Stomach (tissue), 9 donors: ENCODE data around the gene DCC. TPM values are rescaled to one million over a fixed set of nuclear protein-coding genes. Genes with fewer than 3 reads are reported as not detected.

ENCODE experiments used
- DNase-seq, 2 donors: peaks; one replicate each; pipeline versions ENCODE4 v3.0.0 to v3.0.0-alpha.2; 2013 to 2019
- H3K27ac ChIP-seq, 5 donors: fragments of 200-600 bp in 4 of 5; sonication (generic) in 4 of 5; one replicate each; pipeline ENCODE4 v1.5.1; 2013 to 2019; ENCODE audit warnings: mild to moderate bottlenecking in 1 of 5, moderate library complexity in 1 of 5
- H3K27me3 ChIP-seq, 3 donors: fragments of 200-600 bp; sonication (generic); one replicate each; pipeline ENCODE4 v1.5.1; 2017 to 2019; ENCODE audit warnings: mixed run types in 1 of 3
- H3K36me3 ChIP-seq, 4 donors: fragments of 200-600 bp; sonication (generic); 1 replicate in 3 of 4; 2 replicates in 1 of 4; pipeline ENCODE4 v1.5.1; 2016 to 2019
- H3K4me1 ChIP-seq, 4 donors: fragments of 200-600 bp; sonication (generic); one replicate each; pipeline ENCODE4 v1.5.1; 2016 to 2019
- H3K4me3 ChIP-seq, 4 donors: fragments of 200-600 bp; sonication (generic) in 3 of 4; one replicate each; pipeline ENCODE4 v1.5.1; 2016 to 2019; ENCODE audit warnings: mild to moderate bottlenecking in 1 of 4
- H3K9me3 ChIP-seq, 4 donors: fragments of 200-600 bp; sonication (generic); one replicate each; pipeline ENCODE4 v1.5.1; 2016 to 2019
- CTCF ChIP-seq, 7 experiments: fragments of 450-650 bp in 4 of 7; fragments of 200-600 bp in 3 of 7; sonication (generic) in 3 of 7; IDR thresholded peaks; one replicate each; pipeline ENCODE4 v1.5.1; 2016 to 2019; ENCODE audit warnings: antibody characterized with exemption in 7 of 7, control low read depth in 2 of 7, mild to moderate bottlenecking in 1 of 7
- EP300 ChIP-seq: sonication (generic); formaldehyde crosslinking; IDR thresholded peaks from one replicate; pipeline ENCODE4 v1.6.1; 2017; ENCODE audit warnings: antibody characterized with exemption
- POLR2A ChIP-seq, 4 donors: fragments of 450-650 bp; IDR thresholded peaks; one replicate each; pipeline ENCODE4 v1.6.1; 2016; ENCODE audit warnings: antibody characterized with exemption in 4 of 4, control low read depth in 2 of 4, mild to moderate bottlenecking in 1 of 4, moderate library complexity in 1 of 4
- POLR2AphosphoS5 ChIP-seq, 3 donors: sonication (generic); formaldehyde crosslinking; IDR thresholded peaks; one replicate each; pipeline ENCODE4 v1.6.1; 2016; ENCODE audit warnings: antibody characterized with exemption in 3 of 3
- WGBS, 5 donors: extraction: QIAGEN DNeasy Blood & Tissue Kit in 3 of 5; methylation state at CpG; one replicate each; pipeline versions ENCODE4 v1.1.5 to v1.1.7; 2013 to 2018; 5-methylcytosine and 5-hydroxymethylcytosine counted together
- intact Hi-C: fragments of 100-400 bp; cut with DNase I; formaldehyde crosslinking; loops from one replicate; pipeline ENCODE4 v1.15.1; 2023; ENCODE audit warnings: low total_unique reads
- polyA plus RNA-seq, 3 donors: library from polyadenylated mRNA; stranded (reverse); fragments of 200-250 nt; gene quantifications; one replicate each; pipeline ENCODE4 v1.2.3, GENCODE V29; 2013
- total RNA-seq, 5 donors: library from RNA; depleted of rRNA; stranded (reverse); fragments of >200 nt; gene quantifications; one replicate each; pipeline versions ENCODE4 v1.1.0 to v1.2.3, GENCODE V29; 2014 to 2016
- donor health status: healthy with polysubstance abuse.
- donor health status: Bipolar disorder and iron deficiency.
- donor health status: healthy.

DCC gene
- total and polyA plus RNA-seq, 8 donors = 0.58 to 1.7 TPM; not detected in 6

- no peaks in the 10 kb centered on the region for H3K36me3 ChIP-seq
- no peak for DNase-seq
- no peaks in the 10 kb centered on the region for H3K27me3 ChIP-seq
- H3K4me3 ChIP-seq = no peak overlapping the region
- WGBS, 5 donors = 87 to 94% (median 89%) methylated on average over 5 of the region's 5 CpGs
- H3K4me1 ChIP-seq = no peaks in the 10 kb centered on the region
- TF ChIP-seq CTCF (IDR thresholded peaks at IDR 0.05) = no peak
- TF ChIP-seq POLR2AphosphoS5 (IDR thresholded peaks at IDR 0.05) = no peak
- no peak for TF ChIP-seq EP300
- no peak for TF ChIP-seq POLR2A (IDR thresholded peaks at IDR 0.05)
- no peaks in the 10 kb centered on the region for H3K9me3 ChIP-seq
- no peak overlapping the region for H3K27ac ChIP-seq
- intact Hi-C loops = no loop called here
These were observed 1068.3 kb downstream of the DCC start for GRCh38 chr18:53408271-53408670.

- intact Hi-C loops = no loop called here
- Histone ChIP-seq H3K9me3 (no peaks in the 10 kb centered on the region), H3K36me3 (no peaks in the 10 kb centered on the region), H3K27ac (no peak overlapping the region), H3K4me1 (no peaks in the 10 kb centered on the region), H3K4me3 (no peak overlapping the region), H3K27me3 (no peaks in the 10 kb centered on the region)
- no peak for DNase-seq
- WGBS, 5 donors = 59 to 80% (median 78%) methylated on average over 3 of the region's 3 CpGs
- TF ChIP-seq POLR2A (IDR thresholded peaks at IDR 0.05) = no peak
- no peak for TF ChIP-seq CTCF (IDR thresholded peaks at IDR 0.05)
- TF ChIP-seq EP300 = no peak
- no peak for TF ChIP-seq POLR2AphosphoS5 (IDR thresholded peaks at IDR 0.05)
These were observed 1071.5 kb downstream of the DCC start for GRCh38 chr18:53411511-53411910.

- H3K27ac ChIP-seq = no peak overlapping the region
- no peak for TF ChIP-seq CTCF (IDR thresholded peaks at IDR 0.05)
- TF ChIP-seq POLR2AphosphoS5 (IDR thresholded peaks at IDR 0.05) = no peak
- no peak for TF ChIP-seq EP300
- TF ChIP-seq POLR2A (IDR thresholded peaks at IDR 0.05) = no peak
- WGBS, 5 donors = 13 to 47% (median 32%) methylated on average over 4 of the region's 4 CpGs
- no peak overlapping the region for H3K4me3 ChIP-seq
- H3K27me3 ChIP-seq = no peaks in the 10 kb centered on the region
- intact Hi-C loops = no loop called here
- no peak for DNase-seq
- H3K9me3 ChIP-seq = no peaks in the 10 kb centered on the region
- H3K4me1 ChIP-seq = no peaks in the 10 kb centered on the region
- H3K36me3 ChIP-seq = no peaks in the 10 kb centered on the region
These were observed 1077.0 kb downstream of the DCC start for GRCh38 chr18:53417003-53417402.

- H3K27ac ChIP-seq = no peak overlapping the region
- H3K4me1 ChIP-seq = no peaks in the 10 kb centered on the region
- no peaks in the 10 kb centered on the region for H3K27me3 ChIP-seq
- H3K9me3 ChIP-seq = no peaks in the 10 kb centered on the region
- TF ChIP-seq POLR2A (IDR thresholded peaks at IDR 0.05) (no peak), CTCF (IDR thresholded peaks at IDR 0.05) (no peak), POLR2AphosphoS5 (IDR thresholded peaks at IDR 0.05) (no peak), EP300 (no peak)
- no peak overlapping the region for H3K4me3 ChIP-seq
- intact Hi-C loops = no loop called here
- no peak for DNase-seq
- no peaks in the 10 kb centered on the region for H3K36me3 ChIP-seq
These were observed 1081.9 kb downstream of the DCC start for GRCh38 chr18:53421869-53422268.
